Measurements from ENCODE around the gene SDC1. TPM values are rescaled to one million over a fixed set of nuclear protein-coding genes. Genes with fewer than 3 reads are reported as not detected.

Gene SDC1
- total RNA-seq, 4 donors from 2014 or later, result 355 to 757 (median 496) TPM

DNA sequence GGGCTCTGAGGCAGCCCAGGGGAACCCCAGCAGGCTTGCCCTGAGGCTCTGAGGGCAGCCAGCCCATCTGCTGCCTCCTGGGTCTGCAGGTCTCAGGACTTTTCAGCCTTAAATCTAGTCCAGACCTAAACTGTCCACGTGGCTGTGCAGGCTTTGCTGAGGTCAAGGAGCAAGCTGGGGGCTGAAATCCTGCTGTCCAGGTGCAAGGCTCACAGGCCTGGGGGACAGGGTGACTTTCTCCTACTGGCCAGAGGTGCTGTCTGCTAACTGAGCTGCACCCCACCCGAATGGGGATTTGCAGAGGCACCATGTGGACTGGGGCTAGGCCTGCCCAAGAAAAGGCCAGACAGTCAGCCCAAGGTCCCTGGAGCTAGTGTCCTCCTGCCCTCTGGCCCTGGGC lies 32.1 kb downstream of the SDC1 start:
- Histone ChIP-seq H3K4me3 (no peak overlapping the region), H3K27ac (no peak overlapping the region), H3K4me1 (peaks cover 7 to 71% (median 17%) of the 10 kb centered on the region in 3 donors), H3K27me3 (no peaks in the 10 kb centered on the region), H3K9me3 (no peaks in the 10 kb centered on the region), H3K36me3 (no peaks in the 10 kb centered on the region)
- TF ChIP-seq POLR2A (IDR thresholded peaks at IDR 0.05) (no peak), CTCF (IDR thresholded peaks at IDR 0.05) (no peak)
- no peak for DNase-seq
- intact Hi-C loops (cut with DNase I), result no loop called here
- WGBS, 2 donors, result 50% methylated on average over 1 of the region's 2 CpGs; no CpG with 5 or more reads in 1 of the 2 donors

GRCh38 chr2:20191714-20192569 lies 33.0 kb downstream of the SDC1 start:
- Histone ChIP-seq H3K27me3 (no peaks in the 10 kb centered on the region), H3K9me3 (no peaks in the 10 kb centered on the region), H3K4me1 (peaks cover 6 to 71% (median 13%) of the 10 kb centered on the region in 3 donors), H3K36me3 (no peaks in the 10 kb centered on the region), H3K27ac (no peak overlapping the region), H3K4me3 (no peak overlapping the region)
- DNase-seq, result no peak
- TF ChIP-seq POLR2A (IDR thresholded peaks at IDR 0.05), result no peak
- TF ChIP-seq CTCF (IDR thresholded peaks at IDR 0.05), result no peak
- intact Hi-C loops (cut with DNase I), result no loop called here
- 34 to 60% methylated on average over 3 to 5 of the region's 13 CpGs for WGBS, 2 donors

DNA sequence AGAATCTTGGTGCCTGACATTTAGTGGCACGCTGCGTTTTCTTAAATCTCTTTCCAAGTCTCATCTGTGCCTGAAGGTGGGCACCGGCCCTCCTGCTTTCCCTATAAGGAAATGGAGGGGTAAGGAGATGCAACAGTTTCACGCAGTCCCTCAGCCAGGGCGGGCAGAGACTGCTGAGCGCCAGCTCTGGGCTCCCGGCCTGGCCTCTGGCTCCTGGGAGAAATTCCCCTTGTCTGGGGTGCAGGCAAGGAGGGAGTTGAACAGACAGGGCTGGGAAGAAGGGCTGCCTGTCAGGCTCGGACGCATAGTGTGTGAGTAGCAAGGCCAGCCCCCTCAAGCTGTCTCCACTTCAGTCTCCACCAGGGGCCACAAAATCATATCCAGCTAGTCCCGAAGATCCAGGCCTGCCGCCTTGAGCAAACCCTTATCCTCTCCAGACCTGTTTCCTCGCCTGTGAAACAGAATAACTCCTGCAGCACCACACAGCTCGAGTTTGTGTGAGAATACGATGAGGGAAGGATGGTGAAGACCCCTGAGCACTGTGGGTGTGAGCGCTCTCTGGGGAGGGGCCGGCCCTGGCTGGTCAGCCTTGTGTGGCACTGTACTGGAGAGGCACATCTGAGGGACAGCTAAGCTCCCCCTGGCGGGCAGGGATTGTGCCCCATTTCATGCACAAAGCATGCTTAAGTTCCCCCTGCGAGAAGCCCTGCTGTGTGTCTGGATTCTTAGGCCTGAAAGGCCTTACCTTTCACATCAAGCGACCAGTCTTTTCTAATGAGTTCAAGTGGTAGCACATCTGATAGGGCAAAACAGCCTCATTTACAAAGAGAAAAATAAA lies 33.8 kb downstream of the SDC1 start:
- Histone ChIP-seq H3K27me3 (no peaks in the 10 kb centered on the region), H3K36me3 (no peaks in the 10 kb centered on the region), H3K4me1 (peaks cover 8 to 71% (median 11%) of the 10 kb centered on the region in 3 donors), H3K9me3 (no peaks in the 10 kb centered on the region), H3K4me3 (no peak overlapping the region), H3K27ac (peak overlapping the region in 2 of 4 donors; percentile 49 to 56)
- 77 to 82% methylated on average over 11 to 18 of the region's 19 CpGs for WGBS, 2 donors
- intact Hi-C loops (cut with DNase I), result no loop called here
- no peak for DNase-seq
- no peak for TF ChIP-seq POLR2A (IDR thresholded peaks at IDR 0.05)
- TF ChIP-seq CTCF (IDR thresholded peaks at IDR 0.05), result peak in 4 of 6 experiments; percentile 6 to 62 (median 18)

GRCh38 chr2:20190170-20190569 lies 34.8 kb downstream of the SDC1 start:
- intact Hi-C loops (cut with DNase I), result no loop called here
- no peak overlapping the region for H3K4me3 ChIP-seq
- peak overlapping the region; percentile 9 to 65 (median 52) for H3K27ac ChIP-seq
- no peaks in the 10 kb centered on the region for H3K9me3 ChIP-seq
- H3K27me3 ChIP-seq, result no peaks in the 10 kb centered on the region
- peaks cover 11 to 73% (median 16%) of the 10 kb centered on the region in 3 donors for H3K4me1 ChIP-seq
- H3K36me3 ChIP-seq, result no peaks in the 10 kb centered on the region
- DNase-seq, result no peak
- WGBS, 2 donors, result 56 to 60% methylated on average over 3 to 7 of the region's 9 CpGs
- TF ChIP-seq CTCF (IDR thresholded peaks at IDR 0.05) (no peak), POLR2A (IDR thresholded peaks at IDR 0.05) (no peak)
